DND-41 (cell line): ENCODE results near the gene FRMD3.

Source experiments
- ATAC-seq: fragments of 200-7000 bp; cut with Tn5 transposase; 3 replicates; pipeline ENCODE4 v1.9.1; 2021; ENCODE audit warnings: low read depth; ENCODE audit not compliant: insufficient read depth
- DNase-seq: peaks from one replicate; pipeline ENCODE4 v3.0.0-alpha.2; 2020
- H2AFZ ChIP-seq: 2 replicates; pipeline ENCODE4 v1.6.0; 2012; ENCODE audit warnings: low read depth, low read length
- H3K27ac ChIP-seq: 2 replicates; pipeline ENCODE4 v1.5.1; 2012; ENCODE audit warnings: low read length, inconsistent platforms
- H3K27me3 ChIP-seq: fragments of 200-600 bp; sonication (generic); 2 replicates; pipeline ENCODE4 v1.6.0; 2012; ENCODE audit warnings: low read length, mild to moderate bottlenecking, inconsistent platforms; ENCODE audit not compliant: insufficient read depth, poor library complexity
- H3K36me3 ChIP-seq: 2 replicates; pipeline ENCODE4 v1.5.1; 2012; ENCODE audit warnings: low read length, inconsistent platforms; ENCODE audit not compliant: insufficient read depth
- H3K4me1 ChIP-seq: 2 replicates; pipeline ENCODE4 v1.5.1; 2012; ENCODE audit warnings: mild to moderate bottlenecking, low read length; ENCODE audit not compliant: insufficient read depth
- H3K4me2 ChIP-seq: 2 replicates; pipeline ENCODE4 v1.6.0; 2012; ENCODE audit warnings: mild to moderate bottlenecking, moderate library complexity, low read length, inconsistent platforms; ENCODE audit not compliant: insufficient read depth
- H3K4me3 ChIP-seq, 2 experiments: fragments of 200-600 bp in 1 of 2; shearing (Covaris generic) in 1 of 2; 2 replicates each; pipeline ENCODE4 v1.5.1; 2012 to 2016; ENCODE audit warnings: inconsistent platforms in 2 of 2, low read length in 2 of 2, mild to moderate bottlenecking in 2 of 2, low read depth in 1 of 2, moderate library complexity in 1 of 2
- H3K79me2 ChIP-seq: 2 replicates; pipeline ENCODE4 v1.6.0; 2012; ENCODE audit warnings: low read length, inconsistent platforms; ENCODE audit not compliant: insufficient read depth
- H3K9ac ChIP-seq: 2 replicates; pipeline ENCODE4 v1.6.0; 2012; ENCODE audit warnings: low read depth, mild to moderate bottlenecking, inconsistent platforms, low read length, moderate library complexity
- H3K9me3 ChIP-seq: 2 replicates; pipeline ENCODE4 v1.5.1; 2012; ENCODE audit warnings: low read length, moderate library complexity, mild to moderate bottlenecking, inconsistent platforms; ENCODE audit not compliant: insufficient read depth, severe bottlenecking
- H4K20me1 ChIP-seq: 2 replicates; pipeline ENCODE4 v1.6.0; 2012; ENCODE audit warnings: low read length; ENCODE audit not compliant: insufficient read depth
- EZH2 ChIP-seq: IDR thresholded peaks from 3 replicates; pipeline ENCODE4 v1.6.1; 2012; ENCODE audit warnings: borderline replicate concordance, low read depth, mild to moderate bottlenecking, moderate library complexity, low read length, inconsistent platforms; ENCODE audit not compliant: severe bottlenecking
- TF ChIP-seq, protein P1 (sequence below): IDR thresholded peaks from 2 replicates; pipeline ENCODE4 v1.5.1; 2012; ENCODE audit warnings: borderline replicate concordance, low read length, moderate library complexity, mild to moderate bottlenecking; ENCODE audit not compliant: poor library complexity, severe bottlenecking; ENCODE audit errors: extremely low read depth

FRMD3 gene

DNA sequence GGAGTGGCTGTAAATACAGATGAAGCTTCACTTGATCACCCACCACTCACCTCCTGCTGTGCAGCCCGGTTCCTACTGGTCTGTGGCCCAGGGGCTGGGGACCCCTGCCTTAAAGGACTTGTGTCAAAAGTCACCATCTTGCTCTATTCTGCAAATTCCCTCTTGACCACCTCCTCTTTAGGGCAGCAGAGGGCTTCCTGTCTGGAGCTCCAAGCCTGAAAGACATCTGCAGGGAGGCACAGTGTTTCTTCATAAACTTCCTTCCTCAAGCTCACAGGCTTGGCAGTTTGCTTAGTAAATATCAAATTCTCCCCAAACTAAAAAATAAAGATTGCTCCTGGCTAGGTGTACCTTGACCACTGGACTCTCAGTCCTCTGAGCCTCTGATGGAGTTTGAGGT lies 104.4 kb downstream of the FRMD3 start:
- H3K36me3 ChIP-seq = no peaks in the 10 kb centered on the region
- no peak overlapping the region for H3K9ac ChIP-seq
- H4K20me1 ChIP-seq = no peaks in the 10 kb centered on the region
- DNase-seq = no peak
- ATAC-seq = no peak
- no peaks in the 10 kb centered on the region for H3K9me3 ChIP-seq
- H3K79me2 ChIP-seq = no peaks in the 10 kb centered on the region
- no peak overlapping the region for H3K27ac ChIP-seq
- TF ChIP-seq, protein P1, sequence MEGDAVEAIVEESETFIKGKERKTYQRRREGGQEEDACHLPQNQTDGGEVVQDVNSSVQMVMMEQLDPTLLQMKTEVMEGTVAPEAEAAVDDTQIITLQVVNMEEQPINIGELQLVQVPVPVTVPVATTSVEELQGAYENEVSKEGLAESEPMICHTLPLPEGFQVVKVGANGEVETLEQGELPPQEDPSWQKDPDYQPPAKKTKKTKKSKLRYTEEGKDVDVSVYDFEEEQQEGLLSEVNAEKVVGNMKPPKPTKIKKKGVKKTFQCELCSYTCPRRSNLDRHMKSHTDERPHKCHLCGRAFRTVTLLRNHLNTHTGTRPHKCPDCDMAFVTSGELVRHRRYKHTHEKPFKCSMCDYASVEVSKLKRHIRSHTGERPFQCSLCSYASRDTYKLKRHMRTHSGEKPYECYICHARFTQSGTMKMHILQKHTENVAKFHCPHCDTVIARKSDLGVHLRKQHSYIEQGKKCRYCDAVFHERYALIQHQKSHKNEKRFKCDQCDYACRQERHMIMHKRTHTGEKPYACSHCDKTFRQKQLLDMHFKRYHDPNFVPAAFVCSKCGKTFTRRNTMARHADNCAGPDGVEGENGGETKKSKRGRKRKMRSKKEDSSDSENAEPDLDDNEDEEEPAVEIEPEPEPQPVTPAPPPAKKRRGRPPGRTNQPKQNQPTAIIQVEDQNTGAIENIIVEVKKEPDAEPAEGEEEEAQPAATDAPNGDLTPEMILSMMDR = no peak
- no peak for TF ChIP-seq EZH2
- H3K4me2 ChIP-seq = no peak overlapping the region
- no peaks in the 10 kb centered on the region for H3K27me3 ChIP-seq
- no peak overlapping the region for H2AFZ ChIP-seq
- no peak overlapping the region for H3K4me3 ChIP-seq
- H3K4me1 ChIP-seq = no peaks in the 10 kb centered on the region

DNA sequence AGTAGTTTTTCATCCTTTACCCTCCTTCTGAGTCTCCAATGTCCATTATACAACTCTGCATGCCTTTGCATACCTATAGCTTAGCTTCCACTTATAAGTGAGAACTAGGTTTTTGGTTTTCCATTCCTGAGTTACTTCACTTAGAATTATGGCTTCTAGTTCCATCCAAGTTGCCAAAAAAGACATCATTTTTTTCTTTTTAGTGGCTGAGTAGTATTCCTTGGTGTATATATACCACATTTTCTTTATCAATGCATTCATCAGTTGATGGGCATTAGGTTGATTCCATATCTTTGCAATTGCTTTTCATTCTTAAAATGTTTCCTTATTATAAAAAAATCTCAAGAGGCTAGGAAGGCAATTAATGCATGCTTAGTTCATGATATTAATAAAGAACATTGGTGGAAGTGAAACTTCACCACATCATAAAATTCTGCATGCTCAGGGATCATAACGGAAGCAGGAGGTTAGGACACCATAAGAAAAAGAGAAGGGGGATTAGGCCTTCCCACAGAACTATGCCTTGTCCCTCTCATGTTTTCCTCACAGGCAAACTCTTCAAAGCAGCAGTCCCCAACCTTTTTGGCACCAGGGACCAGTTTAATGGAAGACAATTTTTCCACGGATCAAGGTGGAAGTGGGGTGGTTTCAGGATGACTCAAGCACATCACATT lies 105.2 kb downstream of the FRMD3 start:
- H3K4me3 ChIP-seq = no peak overlapping the region
- H3K9me3 ChIP-seq = no peaks in the 10 kb centered on the region
- TF ChIP-seq, protein P1 = no peak
- no peak for TF ChIP-seq EZH2
- no peaks in the 10 kb centered on the region for H3K27me3 ChIP-seq
- H3K27ac ChIP-seq = no peak overlapping the region
- no peak overlapping the region for H2AFZ ChIP-seq
- no peak overlapping the region for H3K4me2 ChIP-seq
- H3K4me1 ChIP-seq = no peaks in the 10 kb centered on the region
- no peaks in the 10 kb centered on the region for H4K20me1 ChIP-seq
- H3K79me2 ChIP-seq = no peaks in the 10 kb centered on the region
- H3K36me3 ChIP-seq = no peaks in the 10 kb centered on the region
- DNase-seq (no peak), ATAC-seq (no peak)
- no peak overlapping the region for H3K9ac ChIP-seq

DNA sequence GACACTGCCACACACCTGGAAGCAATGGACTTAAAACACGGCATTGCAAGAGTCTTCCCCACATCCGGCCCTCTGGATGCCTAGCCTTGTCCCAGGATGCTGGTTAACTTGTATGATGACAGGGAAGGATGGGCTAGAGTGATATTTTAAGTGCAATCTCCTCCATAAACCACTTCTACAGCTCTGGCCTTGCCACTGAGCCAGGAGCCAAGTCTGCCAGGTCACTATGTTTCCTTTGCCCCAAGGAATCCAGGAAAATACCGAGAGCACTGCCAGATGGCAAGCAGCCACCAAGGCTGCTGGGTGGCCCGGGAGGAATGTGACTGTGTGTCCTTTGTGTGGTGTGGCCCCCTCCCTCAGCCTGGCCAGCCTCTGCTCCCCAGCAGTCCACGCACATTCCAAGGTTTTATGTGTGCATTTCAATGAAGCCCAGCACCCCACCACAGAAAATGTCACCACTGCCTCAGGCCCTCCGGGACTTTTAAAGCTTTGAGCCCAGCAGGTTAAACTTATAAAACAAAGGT lies 106.0 kb downstream of the FRMD3 start:
- H3K4me1 ChIP-seq = no peaks in the 10 kb centered on the region
- H2AFZ ChIP-seq = no peak overlapping the region
- no peak overlapping the region for H3K4me2 ChIP-seq
- H3K79me2 ChIP-seq = no peaks in the 10 kb centered on the region
- TF ChIP-seq, protein P1 = no peak
- no peak for TF ChIP-seq EZH2
- no peaks in the 10 kb centered on the region for H3K27me3 ChIP-seq
- no peak for DNase-seq
- H3K36me3 ChIP-seq = no peaks in the 10 kb centered on the region
- H3K9ac ChIP-seq = no peak overlapping the region
- H4K20me1 ChIP-seq = no peaks in the 10 kb centered on the region
- H3K27ac ChIP-seq = no peak overlapping the region
- no peak for ATAC-seq
- no peak overlapping the region for H3K4me3 ChIP-seq
- no peaks in the 10 kb centered on the region for H3K9me3 ChIP-seq
